Daoy (cell line): ENCODE results near the gene POU4F3. TPM values are rescaled to one million over a fixed set of nuclear protein-coding genes. Genes with fewer than 3 reads are reported as not detected.

ENCODE experiments used
- total RNA-seq: library from RNA; depleted of rRNA; stranded (reverse); fragments of >200 nt; shearing (Covaris generic); gene quantifications from 2 replicates; pipeline ENCODE4 v1.2.3, GENCODE V29; 2014; rRNA removed

POU4F3 gene
- total RNA-seq, 1 experiment from 2014 or later: 0.29 TPM

Other genes with a start within 250 kb of the POU4F3 start
- 0.83 and 0.91 TPM in 2 replicates for gene PLAC8L1, start 233.3 kb upstream of the POU4F3 start, total RNA-seq
- 187 and 196 TPM in 2 replicates for gene LARS1, start 156.2 kb upstream of the POU4F3 start, total RNA-seq
- 24.6 and 27.0 TPM in 2 replicates for gene RBM27, start 135.2 kb upstream of the POU4F3 start, total RNA-seq
- gene TCERG1, start 108.5 kb downstream of the POU4F3 start, total RNA-seq: 66.2 and 94.8 TPM in 2 replicates
- not detected in 2 replicates for gene GPR151, start 177.4 kb downstream of the POU4F3 start, total RNA-seq